HepG2 (cell line): ENCODE results near the gene SLC35F1.

Source experiments
- CTCF ChIP-seq: sonication (generic); formaldehyde crosslinking; IDR thresholded peaks from 2 replicates; pipeline ENCODE4 v1.5.0; 2020; ENCODE audit warnings: mild to moderate bottlenecking, missing genetic modification reagents, moderate library complexity
- GABPA ChIP-seq, 2 experiments: IDR thresholded peaks; 2 replicates each; pipeline ENCODE4 v1.6.1; 2011 to 2016; ENCODE audit warnings: low read depth in 2 of 2, low read length in 1 of 2, missing biosample characterization in 1 of 2, missing genetic modification characterization in 1 of 2
- IKZF4 ChIP-seq: sonication (generic); formaldehyde crosslinking; IDR thresholded peaks from 2 replicates; pipeline ENCODE4 v1.5.1; 2020; ENCODE audit warnings: borderline replicate concordance, mild to moderate bottlenecking, low read depth, missing genetic modification reagents; ENCODE audit errors: not compliant biosample characterization
- KLF16 ChIP-seq, 2 experiments: sonication (generic) in 1 of 2; formaldehyde crosslinking in 1 of 2; IDR thresholded peaks; 2 replicates each; pipeline versions ENCODE4 v1.6.1 to v1.8.0; 2016 to 2023; ENCODE audit warnings: missing genetic modification reagents in 2 of 2, missing compliant biosample characterization in 1 of 2
- MAF1 ChIP-seq: sonication (generic); formaldehyde crosslinking; IDR thresholded peaks from 2 replicates; pipeline ENCODE4 v1.5.0; 2020; ENCODE audit warnings: missing genetic modification reagents, borderline replicate concordance
- MEF2D ChIP-seq: sonication (generic); formaldehyde crosslinking; IDR thresholded peaks from 2 replicates; pipeline ENCODE4 v1.5.1; 2020; ENCODE audit warnings: mild to moderate bottlenecking, missing genetic modification reagents
- POLR2A ChIP-seq, 2 experiments: IDR thresholded peaks; 2 replicates each; pipeline ENCODE4 v1.6.1; 2011; ENCODE audit warnings: low read depth in 2 of 2, low read length in 2 of 2, mild to moderate bottlenecking in 1 of 2, moderate library complexity in 1 of 2; ENCODE audit not compliant: insufficient read depth in 1 of 2
- RBFOX2 ChIP-seq: fragments of 200-400 bp; formaldehyde crosslinking; IDR thresholded peaks from 2 replicates; pipeline ENCODE4 v1.6.1; 2017; ENCODE audit warnings: low read depth, mild to moderate bottlenecking, low read length
- TCF12 ChIP-seq, 2 experiments: fragments of 450-650 bp in 1 of 2; sonication (generic) in 1 of 2; formaldehyde crosslinking in 1 of 2; IDR thresholded peaks; 2 replicates each; pipeline versions ENCODE4 v1.6.1 to v1.8.0; 2017 to 2022; ENCODE audit warnings: antibody characterized with exemption in 1 of 2, mild to moderate bottlenecking in 1 of 2, missing genetic modification reagents in 1 of 2, moderate library complexity in 1 of 2
- ZBTB8A ChIP-seq: sonication (generic); formaldehyde crosslinking; IDR thresholded peaks from 2 replicates; pipeline ENCODE4 v1.4.0; 2020; ENCODE audit warnings: mild to moderate bottlenecking, low read depth, missing genetic modification reagents, borderline replicate concordance
- ZNF576 ChIP-seq: sonication (generic); formaldehyde crosslinking; IDR thresholded peaks from 2 replicates; pipeline ENCODE4 v1.4.0; 2020; ENCODE audit warnings: mild to moderate bottlenecking, missing genetic modification reagents
- ZNF775 ChIP-seq: sonication (generic); formaldehyde crosslinking; IDR thresholded peaks from 2 replicates; pipeline ENCODE4 v1.4.0; 2020; ENCODE audit warnings: missing genetic modification reagents, mild to moderate bottlenecking, moderate library complexity, borderline replicate concordance
- TF ChIP-seq, protein P1 (sequence below): IDR thresholded peaks from 2 replicates; pipeline ENCODE4 v1.6.1; 2012; ENCODE audit warnings: low read depth, low read length, improper control_type of control experiment

DNA sequence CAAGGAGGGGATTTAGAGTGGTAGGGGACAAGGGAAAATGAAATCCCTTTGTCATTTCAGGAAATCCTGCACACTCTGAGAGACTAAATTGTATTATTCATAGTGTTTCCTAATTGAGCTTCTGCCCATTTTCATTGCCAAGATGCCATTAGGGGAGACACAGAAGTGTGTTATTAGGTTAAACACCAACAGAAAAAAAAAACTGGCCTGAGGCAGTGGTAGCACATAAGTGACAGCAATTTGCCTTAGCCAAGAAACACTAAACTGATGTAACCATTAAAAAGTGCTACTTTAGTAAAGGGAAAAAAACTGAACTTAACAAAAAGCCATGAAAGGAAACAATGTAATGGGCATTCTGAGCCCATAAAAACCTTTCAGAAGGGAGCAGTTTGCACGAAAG is 370.6 kb downstream of the SLC35F1 start:
- no peak for TF ChIP-seq IKZF4 (CRISPR knock-in tag)
- no peak for TF ChIP-seq CTCF (CRISPR knock-in tag)
- TF ChIP-seq TCF12 (IDR thresholded peaks at IDR 0.05) = no peak
- no peak for TF ChIP-seq TCF12 (CRISPR knock-in tag; IDR thresholded peaks at IDR 0.05)
- TF ChIP-seq, protein P1, sequence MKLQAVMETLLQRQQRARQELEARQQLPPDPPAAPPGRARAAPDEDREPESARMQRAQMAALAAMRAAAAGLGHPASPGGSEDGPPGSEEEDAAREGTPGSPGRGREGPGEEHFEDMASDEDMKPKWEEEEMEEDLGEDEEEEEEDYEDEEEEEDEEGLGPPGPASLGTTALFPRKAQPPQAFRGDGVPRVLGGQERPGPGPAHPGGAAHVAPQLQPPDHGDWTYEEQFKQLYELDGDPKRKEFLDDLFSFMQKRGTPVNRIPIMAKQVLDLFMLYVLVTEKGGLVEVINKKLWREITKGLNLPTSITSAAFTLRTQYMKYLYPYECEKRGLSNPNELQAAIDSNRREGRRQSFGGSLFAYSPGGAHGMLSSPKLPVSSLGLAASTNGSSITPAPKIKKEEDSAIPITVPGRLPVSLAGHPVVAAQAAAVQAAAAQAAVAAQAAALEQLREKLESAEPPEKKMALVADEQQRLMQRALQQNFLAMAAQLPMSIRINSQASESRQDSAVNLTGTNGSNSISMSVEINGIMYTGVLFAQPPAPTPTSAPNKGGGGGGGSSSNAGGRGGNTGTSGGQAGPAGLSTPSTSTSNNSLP = no peak
- no peak for TF ChIP-seq GABPA (IDR thresholded peaks at IDR 0.05; ENCODE audit: low read depth, low read length)
- TF ChIP-seq GABPA (CRISPR knock-in tag; IDR thresholded peaks at IDR 0.05; ENCODE audit: low read depth) = no peak
- TF ChIP-seq KLF16 (CRISPR knock-in tag; IDR thresholded peaks at IDR 0.05) = no peak
- TF ChIP-seq RBFOX2 = no peak
- TF ChIP-seq ZBTB8A (CRISPR knock-in tag) = no peak
- no peak for TF ChIP-seq POLR2A (IDR thresholded peaks at IDR 0.05; ENCODE audit: insufficient read depth in 1 of 2, low read depth in 2 of 2, low read length in 2 of 2)
- TF ChIP-seq MAF1 (CRISPR knock-in tag) = no peak
- no peak for TF ChIP-seq MEF2D
- TF ChIP-seq ZNF576 (CRISPR knock-in tag) = no peak
- TF ChIP-seq ZNF775 = no peak
